ENCODE results near the gene PLCL2.

- TF ChIP-seq, protein P1, sequence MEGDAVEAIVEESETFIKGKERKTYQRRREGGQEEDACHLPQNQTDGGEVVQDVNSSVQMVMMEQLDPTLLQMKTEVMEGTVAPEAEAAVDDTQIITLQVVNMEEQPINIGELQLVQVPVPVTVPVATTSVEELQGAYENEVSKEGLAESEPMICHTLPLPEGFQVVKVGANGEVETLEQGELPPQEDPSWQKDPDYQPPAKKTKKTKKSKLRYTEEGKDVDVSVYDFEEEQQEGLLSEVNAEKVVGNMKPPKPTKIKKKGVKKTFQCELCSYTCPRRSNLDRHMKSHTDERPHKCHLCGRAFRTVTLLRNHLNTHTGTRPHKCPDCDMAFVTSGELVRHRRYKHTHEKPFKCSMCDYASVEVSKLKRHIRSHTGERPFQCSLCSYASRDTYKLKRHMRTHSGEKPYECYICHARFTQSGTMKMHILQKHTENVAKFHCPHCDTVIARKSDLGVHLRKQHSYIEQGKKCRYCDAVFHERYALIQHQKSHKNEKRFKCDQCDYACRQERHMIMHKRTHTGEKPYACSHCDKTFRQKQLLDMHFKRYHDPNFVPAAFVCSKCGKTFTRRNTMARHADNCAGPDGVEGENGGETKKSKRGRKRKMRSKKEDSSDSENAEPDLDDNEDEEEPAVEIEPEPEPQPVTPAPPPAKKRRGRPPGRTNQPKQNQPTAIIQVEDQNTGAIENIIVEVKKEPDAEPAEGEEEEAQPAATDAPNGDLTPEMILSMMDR (IDR thresholded peaks at IDR 0.05), result no peak
- no peak for TF ChIP-seq ZFX (IDR thresholded peaks at IDR 0.05; ENCODE audit: borderline replicate concordance)
Observed at GRCh38 chr3:16937326-16937845, 52.6 kb downstream of the PLCL2 start.
